NCI-H1930 (cell line): ENCODE results near the gene DAND5.

Source experiments
- DNase-seq, 2 experiments: peaks; one replicate each; lab custom pipeline; 2025; lab: John Stamatoyannopoulos, UW

The DAND5 gene

GRCh38 chr19:12969292-12969988 lies at the start of gene DAND5:
TSS of gene DAND5 (plus strand) at chr19:12969576. CDS start at chr19:12969661, 85 bp downstream.
- no peak for DNase-seq

- DNase-seq = no peak
Observed at GRCh38 chr19:12921047-12921446, 48.3 kb upstream of the DAND5 start.

- no peak for DNase-seq
Observed at GRCh38 chr19:12922959-12923358, 46.4 kb upstream of the DAND5 start.

- no peak for DNase-seq
Observed at GRCh38 chr19:12924621-12925310, 44.6 kb upstream of the DAND5 start.

GRCh38 chr19:12930002-12930645 lies 39.3 kb upstream of the DAND5 start:
- DNase-seq = no peak

- no peak for DNase-seq
Observed at GRCh38 chr19:12932392-12933286, 36.7 kb upstream of the DAND5 start.

- DNase-seq = peak; percentile 76 to 84
Observed at GRCh38 chr19:12933287-12934072, 35.9 kb upstream of the DAND5 start, which contains the start of gene FARSA. TSS of gene FARSA (minus strand) at chr19:12933711. CDS start at chr19:12933696, 15 bp downstream.

GRCh38 chr19:12935071-12935470 lies 34.3 kb upstream of the DAND5 start:
- DNase-seq = no peak

- DNase-seq = no peak
Observed at GRCh38 chr19:12936582-12936981, 32.8 kb upstream of the DAND5 start.

- DNase-seq = peak in 1 of 2 experiments; percentile 9
Observed at GRCh38 chr19:12937093-12937926, 32.1 kb upstream of the DAND5 start.

GRCh38 chr19:12937927-12938778 lies 31.2 kb upstream of the DAND5 start, which contains the start of gene CALR:
TSS of gene CALR (plus strand) at chr19:12938609. CDS start at chr19:12938680, 71 bp downstream.
- DNase-seq = peak; percentile 94 to 96

GRCh38 chr19:12938779-12939601 lies 30.4 kb upstream of the DAND5 start:
- no peak for DNase-seq

- no peak for DNase-seq
Observed at GRCh38 chr19:12939975-12940423, 29.4 kb upstream of the DAND5 start.

GRCh38 chr19:12940897-12941296 lies 28.5 kb upstream of the DAND5 start:
- no peak for DNase-seq

GRCh38 chr19:12943437-12944044 lies 25.8 kb upstream of the DAND5 start:
- DNase-seq = no peak

GRCh38 chr19:12944104-12944674 lies 25.2 kb upstream of the DAND5 start:
- no peak for DNase-seq

- peak; percentile 91 to 95 for DNase-seq
Observed at GRCh38 chr19:12945479-12946091, 23.8 kb upstream of the DAND5 start, which contains the start of gene RAD23A. TSS of gene RAD23A (plus strand) at chr19:12945862. CDS start at chr19:12945949, 87 bp downstream.
